NCI-H526 treated with DMSO at 0.1 percent for 48 hours (cell line): ENCODE results near the gene AEN.
A peak's percentile ranks its signal among the peaks of the same experiment; 100 is the strongest.

Experiments
- DNase-seq: peaks from one replicate; lab custom pipeline; 2025; lab: John Stamatoyannopoulos, UW

Gene AEN

DNA sequence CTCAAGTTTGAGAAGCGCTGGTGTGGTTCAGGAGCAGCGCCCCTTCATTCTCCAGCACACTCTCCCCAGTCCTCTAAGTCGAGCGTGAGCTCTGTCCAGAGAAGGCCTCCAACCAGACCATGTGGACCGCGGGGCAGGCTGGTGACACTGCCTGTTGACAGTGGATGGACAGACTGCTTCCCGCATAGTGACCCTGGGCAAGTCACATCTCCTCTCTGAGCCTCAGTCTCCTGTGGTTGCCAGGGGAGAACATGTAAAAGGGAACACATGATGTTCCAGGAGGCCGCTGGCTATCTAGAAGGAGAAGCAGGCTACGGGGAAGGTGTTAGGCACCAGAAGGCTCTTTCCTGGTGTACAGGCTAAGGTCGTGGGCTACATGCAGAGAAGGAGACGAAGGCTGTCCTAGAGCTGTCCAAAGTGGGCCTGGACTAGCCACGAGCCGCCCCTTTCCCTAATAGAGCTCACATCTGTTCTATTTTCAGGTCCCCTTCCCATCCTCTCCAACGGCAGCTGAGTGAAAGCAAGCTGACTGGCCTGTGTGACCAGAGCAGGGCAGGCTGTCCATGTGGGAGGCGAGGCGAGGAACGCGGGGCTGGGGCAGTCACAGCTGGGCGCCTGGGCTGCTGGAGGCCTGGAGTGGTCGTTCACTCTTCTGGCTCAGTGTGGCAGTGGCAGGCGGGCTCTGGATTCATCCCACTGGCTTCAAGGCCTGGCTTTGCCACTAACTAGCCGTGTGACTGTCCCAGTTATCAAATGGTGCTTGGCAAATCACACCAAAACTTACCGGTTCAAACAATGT, 28.8 kb downstream of the AEN start:
- no peak for DNase-seq

- no peak for DNase-seq
Measured at GRCh38 chr15:88650556-88650955, 29.4 kb downstream of the AEN start.

GRCh38 chr15:88651136-88651732, 30.1 kb downstream of the AEN start:
- no peak for DNase-seq

GRCh38 chr15:88651971-88652370, 30.8 kb downstream of the AEN start:
- DNase-seq, result no peak

- no peak for DNase-seq
Measured at GRCh38 chr15:88652456-88653199, 31.5 kb downstream of the AEN start.

GRCh38 chr15:88653200-88654064, 32.3 kb downstream of the AEN start:
- DNase-seq, result no peak

DNA sequence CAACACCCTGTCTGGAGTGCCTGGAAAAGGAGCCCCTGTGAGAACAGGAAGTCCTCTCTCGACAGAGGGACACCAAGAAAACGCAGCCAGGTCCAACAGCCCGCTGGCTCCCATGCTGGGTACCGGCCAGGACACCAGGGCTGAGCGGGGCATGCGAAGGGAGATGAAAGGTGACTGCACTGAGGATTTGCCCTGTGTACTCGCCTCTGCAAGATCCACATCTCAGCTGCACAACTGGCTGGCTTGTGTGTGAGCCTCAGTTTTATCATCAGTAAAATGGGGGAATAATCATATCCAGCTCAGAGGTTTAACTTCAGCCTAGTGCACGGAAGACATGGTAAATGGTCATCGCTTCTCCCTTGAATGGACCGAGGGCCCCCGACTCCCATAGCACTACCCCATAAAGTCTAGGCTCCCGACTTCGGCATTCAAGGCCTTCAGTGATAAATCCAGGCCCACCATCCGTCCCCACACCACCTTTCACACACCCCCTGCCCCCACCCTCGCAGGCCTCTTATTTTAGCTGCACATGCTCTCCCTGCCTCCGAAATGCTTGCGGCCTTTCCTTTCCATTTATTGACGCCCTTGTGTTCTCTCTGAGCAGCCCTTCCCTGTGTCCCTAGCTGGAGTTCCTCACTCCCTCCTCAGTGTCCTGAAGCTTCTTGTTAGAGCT, 33.4 kb downstream of the AEN start:
- no peak for DNase-seq

GRCh38 chr15:88655103-88655553, 34.0 kb downstream of the AEN start:
- no peak for DNase-seq

DNA sequence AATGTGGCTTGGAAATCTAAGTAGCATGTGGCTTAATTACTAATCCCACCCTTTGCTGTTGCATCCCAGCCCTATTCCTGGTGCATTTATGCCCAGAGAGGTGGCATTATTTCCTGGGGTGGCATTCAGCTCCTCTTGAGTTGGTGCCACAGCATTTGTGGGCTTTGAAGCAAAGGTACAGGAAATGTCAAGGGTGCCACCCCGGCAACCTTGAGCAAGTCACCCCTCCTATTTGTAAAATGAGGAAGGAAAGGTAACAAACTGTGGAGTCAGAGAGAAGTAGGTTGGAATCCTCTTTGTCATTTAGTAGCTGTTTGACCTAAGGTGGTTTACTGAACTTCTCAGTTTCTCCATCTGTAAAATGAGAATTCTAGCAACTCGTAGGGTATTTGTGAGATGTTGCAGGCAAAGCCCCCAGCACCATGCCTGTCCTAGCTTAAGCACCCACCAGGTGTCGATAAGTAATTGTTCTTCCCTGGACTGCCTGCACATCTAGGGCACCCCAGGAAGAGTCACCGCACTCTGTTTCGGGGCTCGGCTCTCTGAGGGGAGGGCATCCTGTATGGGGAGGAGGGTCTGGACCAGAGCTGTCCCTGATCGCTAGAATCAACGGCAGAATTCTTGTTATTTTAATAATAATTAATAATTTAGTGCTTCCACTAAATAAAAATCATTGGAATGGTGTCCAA, 34.8 kb downstream of the AEN start:
- no peak for DNase-seq

- DNase-seq, result no peak
Measured at GRCh38 chr15:88656760-88657221, 35.7 kb downstream of the AEN start.

DNA sequence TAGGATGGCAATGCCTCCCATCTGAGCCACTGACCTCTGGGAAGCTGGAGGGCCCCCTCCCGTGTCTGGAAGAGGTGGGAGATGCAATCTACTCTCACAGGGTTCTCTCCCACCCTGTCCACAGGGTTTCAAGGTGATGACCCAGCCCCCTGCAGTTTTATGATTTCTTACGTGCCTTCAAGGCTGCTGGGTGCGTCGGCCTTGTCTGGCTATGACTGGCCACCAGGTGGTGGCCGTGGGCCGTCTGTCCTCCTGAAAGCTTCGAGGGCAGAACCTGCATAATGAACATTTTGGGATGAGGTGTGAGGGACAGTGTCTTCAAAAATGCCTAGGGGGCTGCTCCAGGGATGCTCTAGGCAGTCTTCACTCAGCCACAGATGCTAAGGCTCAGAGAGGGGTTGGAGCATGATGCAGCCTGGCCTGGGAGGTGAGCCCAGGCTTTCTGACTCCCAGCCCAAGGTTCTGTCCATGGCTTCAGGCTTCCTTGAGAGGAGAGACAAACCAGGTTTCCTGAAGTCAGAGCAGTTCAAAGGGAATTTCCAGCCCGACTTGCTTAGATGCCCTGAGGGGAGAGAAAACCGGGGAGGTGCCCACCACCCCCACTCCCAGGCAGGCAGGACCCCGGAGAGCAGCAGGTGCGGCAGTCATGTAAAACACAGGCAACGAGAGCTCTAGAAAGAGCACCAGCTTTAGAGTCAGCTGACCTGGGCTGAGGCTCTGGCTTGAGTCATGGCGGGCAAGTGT, 36.4 kb downstream of the AEN start:
- DNase-seq, result peak; percentile 25

- DNase-seq, result no peak
Measured at GRCh38 chr15:88658070-88658965, 37.2 kb downstream of the AEN start.

DNA sequence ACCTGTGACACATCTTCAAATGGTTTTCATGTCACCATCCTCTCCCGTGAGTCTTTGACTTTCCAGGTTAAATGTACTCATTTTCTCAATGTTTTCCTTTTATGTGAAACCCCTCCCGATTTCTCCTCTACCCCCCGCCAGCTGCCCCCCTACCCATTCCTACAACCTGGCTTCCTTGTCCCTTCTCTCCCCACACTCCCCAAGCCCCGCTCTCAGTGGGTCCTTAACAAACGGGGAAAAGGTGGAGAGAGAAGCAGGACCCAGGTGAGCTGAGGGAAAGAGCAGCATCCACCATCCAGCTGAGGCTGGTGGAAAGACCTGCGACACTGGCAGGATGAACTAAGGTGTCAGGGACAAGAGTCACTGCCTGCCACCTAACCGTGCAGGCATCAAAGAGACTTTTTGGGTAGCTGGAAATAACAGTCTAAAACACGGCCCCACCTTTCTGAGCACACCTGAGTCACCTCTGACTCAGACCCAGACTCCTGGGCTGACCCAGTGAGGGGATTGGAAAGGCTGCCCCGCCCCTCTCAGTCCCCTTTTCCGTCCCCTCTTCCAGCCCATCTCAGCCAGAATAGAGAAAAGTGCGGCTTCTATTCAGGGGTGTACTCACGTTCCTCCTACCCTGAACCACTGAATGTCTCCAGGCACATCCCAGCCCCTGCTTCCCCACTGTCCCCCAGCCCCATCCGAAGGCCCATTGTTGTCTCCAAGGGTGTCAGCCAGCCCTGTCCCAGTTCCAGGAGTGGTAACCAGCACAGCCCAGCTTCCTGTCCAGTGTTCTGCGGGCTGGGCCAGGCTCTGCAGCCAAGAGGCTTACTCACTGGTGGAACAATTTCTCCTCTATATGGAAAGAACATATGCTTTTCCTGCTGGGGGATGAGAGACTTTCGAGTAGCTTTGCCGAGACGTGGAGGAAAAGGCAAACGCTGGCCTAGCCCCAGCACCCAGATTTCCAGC, 38.1 kb downstream of the AEN start:
- no peak for DNase-seq

DNA sequence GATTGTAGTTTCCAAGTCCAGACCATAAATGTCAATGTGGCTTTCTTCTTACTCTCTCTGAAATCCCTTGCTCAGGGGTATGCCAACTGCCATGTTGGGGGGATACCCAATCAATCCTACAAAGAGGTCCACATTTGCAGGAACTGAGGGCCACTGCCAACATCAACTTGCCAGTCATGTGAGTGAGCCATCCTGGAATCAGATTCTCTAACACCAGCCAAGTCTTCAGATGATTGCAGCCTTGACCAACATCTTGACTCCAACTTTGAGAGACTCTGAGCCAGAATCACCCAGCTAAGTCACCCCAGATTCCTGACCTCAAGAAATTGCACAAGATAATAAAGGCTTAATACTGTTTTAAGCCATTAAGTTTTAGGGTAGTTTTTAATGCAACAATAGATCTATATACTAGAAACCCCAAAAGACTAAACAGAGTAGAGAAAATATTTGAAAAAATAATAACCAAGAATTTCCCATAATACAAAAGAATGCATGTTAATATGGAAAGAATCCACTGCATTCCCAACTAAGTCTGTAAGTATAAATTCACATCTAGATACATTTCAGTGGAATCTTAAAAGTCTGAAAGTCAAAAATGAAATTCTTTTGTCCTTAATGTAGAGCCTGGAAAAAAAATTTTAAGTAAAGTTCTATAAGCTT, 40.0 kb downstream of the AEN start:
- no peak for DNase-seq

DNA sequence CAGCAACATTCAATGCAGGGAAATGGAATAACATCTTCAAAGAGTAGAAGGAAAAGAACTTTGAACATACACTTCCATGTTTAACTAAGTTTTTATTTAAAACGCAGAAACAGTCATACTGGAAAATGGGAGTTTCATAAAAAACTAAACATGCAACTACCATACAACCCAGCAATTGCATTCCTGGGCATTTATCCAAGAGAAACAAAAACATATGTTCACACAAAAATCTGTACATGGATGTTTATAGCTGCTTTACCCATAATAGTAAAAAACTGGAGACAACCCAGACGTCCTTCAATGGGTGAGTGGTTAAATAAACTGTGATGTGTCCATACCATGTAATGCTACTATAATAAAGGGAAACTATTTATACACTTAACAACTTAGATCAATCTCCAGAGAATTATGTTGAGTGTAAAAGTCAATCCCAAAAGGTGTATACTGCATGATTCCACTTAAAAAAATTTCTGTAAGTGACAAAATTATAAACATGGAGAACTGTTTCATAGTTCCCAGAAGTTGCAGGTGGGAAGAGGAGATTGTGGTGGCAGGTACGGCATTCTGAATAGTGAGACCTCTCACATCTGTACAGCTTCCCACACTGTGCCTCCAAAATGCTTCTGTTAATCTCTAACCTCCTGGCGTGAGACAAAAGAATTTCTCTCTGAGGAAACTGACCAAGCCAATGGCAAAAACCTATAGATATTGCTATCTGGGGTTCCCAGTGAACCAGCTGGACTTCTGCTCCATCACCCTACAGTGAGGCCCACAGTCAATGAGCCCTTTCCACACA, 40.8 kb downstream of the AEN start:
- no peak for DNase-seq

GRCh38 chr15:88663141-88663621, 42.0 kb downstream of the AEN start:
- DNase-seq, result no peak
